ENCODE data around the gene ENPEP. TPM values are rescaled to one million over a fixed set of nuclear protein-coding genes. Genes with fewer than 3 reads are reported as not detected.

Gene ENPEP
- total RNA-seq, 4 donors from 2014 or later = 1.4 to 4.2 (median 2.1) TPM

DNA sequence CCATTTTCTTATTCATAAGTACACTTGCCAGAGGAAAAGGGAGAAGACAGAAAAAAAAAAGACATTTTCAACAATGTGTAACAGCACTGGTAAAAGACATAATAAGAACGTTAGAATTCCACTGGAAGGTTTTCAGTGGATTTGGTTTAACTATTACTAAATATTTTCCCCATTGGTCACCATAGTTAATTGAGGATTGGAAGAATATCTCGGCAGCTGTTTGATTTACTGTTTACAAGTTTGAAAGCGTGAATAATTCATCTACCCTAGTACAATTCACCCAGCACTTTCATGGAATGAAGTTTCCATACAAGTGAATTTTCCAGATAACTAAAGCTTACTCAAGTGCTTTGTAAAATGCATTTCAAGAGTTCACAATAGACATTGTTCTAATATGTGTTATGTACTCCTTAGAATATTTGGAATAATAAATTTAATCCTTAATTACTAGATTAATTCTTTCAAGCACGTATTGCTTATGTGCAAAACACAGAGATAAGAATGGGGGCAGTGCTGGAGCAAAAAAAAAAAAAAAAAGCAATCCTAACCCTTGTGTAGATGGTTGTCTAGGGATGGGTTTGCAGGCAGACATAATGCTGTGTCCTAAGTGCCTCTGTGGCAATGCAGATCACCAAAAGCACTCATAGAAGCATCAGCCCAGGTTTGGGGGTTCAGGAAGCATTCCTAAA, 57.1 kb downstream of the ENPEP start:
- TF ChIP-seq, protein P1, sequence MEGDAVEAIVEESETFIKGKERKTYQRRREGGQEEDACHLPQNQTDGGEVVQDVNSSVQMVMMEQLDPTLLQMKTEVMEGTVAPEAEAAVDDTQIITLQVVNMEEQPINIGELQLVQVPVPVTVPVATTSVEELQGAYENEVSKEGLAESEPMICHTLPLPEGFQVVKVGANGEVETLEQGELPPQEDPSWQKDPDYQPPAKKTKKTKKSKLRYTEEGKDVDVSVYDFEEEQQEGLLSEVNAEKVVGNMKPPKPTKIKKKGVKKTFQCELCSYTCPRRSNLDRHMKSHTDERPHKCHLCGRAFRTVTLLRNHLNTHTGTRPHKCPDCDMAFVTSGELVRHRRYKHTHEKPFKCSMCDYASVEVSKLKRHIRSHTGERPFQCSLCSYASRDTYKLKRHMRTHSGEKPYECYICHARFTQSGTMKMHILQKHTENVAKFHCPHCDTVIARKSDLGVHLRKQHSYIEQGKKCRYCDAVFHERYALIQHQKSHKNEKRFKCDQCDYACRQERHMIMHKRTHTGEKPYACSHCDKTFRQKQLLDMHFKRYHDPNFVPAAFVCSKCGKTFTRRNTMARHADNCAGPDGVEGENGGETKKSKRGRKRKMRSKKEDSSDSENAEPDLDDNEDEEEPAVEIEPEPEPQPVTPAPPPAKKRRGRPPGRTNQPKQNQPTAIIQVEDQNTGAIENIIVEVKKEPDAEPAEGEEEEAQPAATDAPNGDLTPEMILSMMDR (IDR thresholded peaks at IDR 0.05 in 4 of 5, conservative IDR thresholded peaks at IDR 0.05 in 1 of 5) = no peak
- TF ChIP-seq POLR2A (IDR thresholded peaks at IDR 0.05) = no peak
- H3K36me3 ChIP-seq = no peaks in the 10 kb centered on the region
- H3K27me3 ChIP-seq = no peaks in the 10 kb centered on the region
- H3K4me1 ChIP-seq = peaks cover 8 to 13% of the 10 kb centered on the region in 2 donors
- DNase-seq = no peak
- H3K9me3 ChIP-seq = peaks cover 0 to 10% (median 0%) of the 10 kb centered on the region in 3 donors
- intact Hi-C loops (cut with DNase I; ENCODE audit: low total_unique reads) = loop anchor here (5.0 kb wide), 1 partner anchor 89 kb away; the partner anchor contains the start of gene PITX2
- H3K27ac ChIP-seq = peak overlapping the region; percentile 79 to 90 (median 86)
- H3K4me3 ChIP-seq = peak overlapping the region; percentile 23 to 37 (median 30)
- peak; percentile 53 to 70 for ATAC-seq
- in situ Hi-C loops (cut with MboI; ENCODE audit: low sequenced_read_pairs in 4 of 4) = no loop called here

DNA sequence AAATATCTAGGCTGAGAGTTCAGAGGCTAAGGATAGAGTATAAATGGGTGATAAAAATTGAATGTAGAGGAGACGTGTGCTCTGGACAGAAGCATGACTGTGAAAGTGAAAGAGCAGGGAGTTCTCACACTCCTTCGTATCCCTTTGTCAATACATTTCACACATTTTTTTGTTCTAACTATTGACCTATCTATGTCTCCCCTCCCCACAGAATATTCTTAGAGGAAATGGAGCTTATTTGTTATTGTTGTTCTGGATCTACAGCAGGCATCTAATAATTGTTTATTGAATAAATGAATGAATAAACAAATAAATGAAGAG, 57.6 kb downstream of the ENPEP start:
- in situ Hi-C loops (cut with MboI; ENCODE audit: low sequenced_read_pairs in 4 of 4) = no loop called here
- H3K4me1 ChIP-seq = peaks cover 8 to 13% of the 10 kb centered on the region in 2 donors
- intact Hi-C loops (cut with DNase I; ENCODE audit: low total_unique reads) = loop anchor here (5.0 kb wide), 1 partner anchor 89 kb away; the partner anchor contains the start of gene PITX2
- H3K9me3 ChIP-seq = peaks cover 0 to 10% (median 0%) of the 10 kb centered on the region in 3 donors
- H3K36me3 ChIP-seq = no peaks in the 10 kb centered on the region
- TF ChIP-seq, protein P1 (IDR thresholded peaks at IDR 0.05 in 4 of 5, conservative IDR thresholded peaks at IDR 0.05 in 1 of 5) = no peak
- no peak for TF ChIP-seq POLR2A (IDR thresholded peaks at IDR 0.05)
- H3K27ac ChIP-seq = peak overlapping the region; percentile 79 to 90 (median 86)
- no peaks in the 10 kb centered on the region for H3K27me3 ChIP-seq
- no peak for DNase-seq
- H3K4me3 ChIP-seq = peak overlapping the region; percentile 23 to 37 (median 30)
- ATAC-seq = peak; percentile 60 to 72

DNA sequence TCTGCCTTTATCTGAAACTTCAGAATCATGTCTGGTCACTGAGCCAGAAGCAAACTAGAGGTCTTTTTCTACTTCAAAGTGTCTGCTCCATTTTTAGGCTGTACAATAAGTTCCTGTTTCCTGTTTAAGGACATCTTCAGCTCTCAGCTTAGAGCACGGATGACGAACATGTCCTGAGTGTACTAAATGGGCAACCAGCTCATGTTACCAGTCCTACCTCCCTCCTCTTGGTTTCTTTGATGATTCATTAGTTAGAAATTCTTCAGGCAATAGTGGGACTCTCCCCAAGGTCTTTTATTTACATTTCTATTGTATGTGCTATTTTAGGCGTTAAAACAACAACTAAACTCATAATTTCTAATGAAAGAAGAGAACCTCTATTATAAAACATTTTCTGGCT, 58.0 kb downstream of the ENPEP start:
- Histone ChIP-seq H3K27me3 (no peaks in the 10 kb centered on the region), H3K27ac (peak overlapping the region; percentile 79 to 90 (median 86)), H3K4me1 (peaks cover 8 to 13% of the 10 kb centered on the region in 2 donors), H3K4me3 (peak overlapping the region; percentile 23 to 37 (median 30)), H3K9me3 (peaks cover 0 to 10% (median 0%) of the 10 kb centered on the region in 3 donors), H3K36me3 (no peaks in the 10 kb centered on the region)
- in situ Hi-C loops (cut with MboI; ENCODE audit: low sequenced_read_pairs in 4 of 4) = no loop called here
- DNase-seq = peak; percentile 74 to 76
- intact Hi-C loops (cut with DNase I; ENCODE audit: low total_unique reads) = loop anchor here (5.0 kb wide), 1 partner anchor 88 kb away; the partner anchor contains the start of gene PITX2
- TF ChIP-seq, protein P1 (IDR thresholded peaks at IDR 0.05 in 4 of 5, conservative IDR thresholded peaks at IDR 0.05 in 1 of 5) = no peak
- TF ChIP-seq POLR2A (IDR thresholded peaks at IDR 0.05) = peak; percentile 24 to 57
- ATAC-seq = peak; percentile 100

DNA sequence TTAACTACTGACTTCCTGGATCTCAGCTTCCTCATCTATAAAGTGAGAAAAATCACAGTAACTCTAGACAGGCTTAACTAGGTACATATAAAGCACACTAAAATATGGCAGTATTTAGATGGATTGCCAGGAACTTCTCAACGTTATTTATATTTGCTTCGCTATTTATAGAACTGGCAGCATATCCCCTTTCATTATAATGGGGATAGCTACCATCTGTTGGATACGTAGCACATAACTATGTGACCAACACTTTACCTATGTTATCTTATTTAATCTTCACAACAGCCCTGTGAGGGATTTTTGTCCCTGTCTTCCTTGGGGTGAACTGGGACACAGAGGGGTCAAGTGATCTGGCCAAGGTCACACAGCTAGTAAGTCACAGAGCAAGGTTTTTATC, 64.6 kb downstream of the ENPEP start:
- intact Hi-C loops (cut with DNase I; ENCODE audit: low total_unique reads) (loop anchor here (10.0 kb wide), 1 partner anchor 626 kb away; the partner anchor contains the start of gene EGF), in situ Hi-C loops (cut with MboI; ENCODE audit: low sequenced_read_pairs in 4 of 4) (no loop called here)
- Histone ChIP-seq H3K9me3 (peaks cover 0 to 10% (median 0%) of the 10 kb centered on the region in 3 donors), H3K27me3 (no peaks in the 10 kb centered on the region), H3K4me1 (peaks cover 13 to 15% of the 10 kb centered on the region in 2 donors), H3K27ac (peak overlapping the region; percentile 18 to 63 (median 57)), H3K36me3 (no peaks in the 10 kb centered on the region), H3K4me3 (no peak overlapping the region)
- peak in 1 of 2 donors; percentile 36 for ATAC-seq
- DNase-seq = no peak
- no peak for TF ChIP-seq POLR2A (IDR thresholded peaks at IDR 0.05)
- TF ChIP-seq, protein P1 (IDR thresholded peaks at IDR 0.05 in 4 of 5, conservative IDR thresholded peaks at IDR 0.05 in 1 of 5) = no peak
